ENCODE measurements around the gene IPPK. TPM values are rescaled to one million over a fixed set of nuclear protein-coding genes. Genes with fewer than 3 reads are reported as not detected.

The IPPK gene
- polyA plus RNA-seq, 1 experiment = 16.2 TPM

DNA sequence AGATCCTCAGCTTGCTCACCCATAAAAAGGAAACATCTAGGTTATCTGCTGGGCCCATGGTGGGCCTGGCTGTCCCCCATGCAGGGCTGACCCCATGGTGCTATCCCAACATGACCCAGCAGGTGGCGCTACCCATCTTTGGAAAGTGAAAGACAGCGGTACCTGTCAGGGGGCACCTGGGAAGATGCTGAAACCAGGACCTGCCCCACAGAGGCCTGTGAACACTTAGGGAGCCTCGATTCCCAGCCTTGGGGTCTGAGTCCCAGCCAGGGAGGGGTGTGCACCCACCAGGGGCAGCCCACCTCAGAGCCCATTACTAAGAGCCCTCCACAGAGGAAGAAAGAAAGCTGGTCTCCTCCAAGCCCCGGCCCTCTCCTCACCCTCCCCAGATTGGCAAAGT lies 46.6 kb upstream of the IPPK start:
- ChIA-PET CTCF (interaction anchor here (0.9 to 8.2 kb wide), 22 partner anchors 9 to 152 kb away, joined by 3 to 86 read pairs (median 4); no protein-coding TSS in a partner anchor), POLR2A (no interaction called here)
- Histone ChIP-seq H3K27me3 (ENCODE audit: control insufficient read depth, insufficient read depth, low read length) (no peaks in the 10 kb centered on the region), H3K4me3 (ENCODE audit: low read depth, low read length) (no peak overlapping the region), H3K36me3 (ENCODE audit: control insufficient read depth, insufficient read depth, low read length) (peaks cover 43% of the 10 kb centered on the region)
- TF ChIP-seq, protein P1, sequence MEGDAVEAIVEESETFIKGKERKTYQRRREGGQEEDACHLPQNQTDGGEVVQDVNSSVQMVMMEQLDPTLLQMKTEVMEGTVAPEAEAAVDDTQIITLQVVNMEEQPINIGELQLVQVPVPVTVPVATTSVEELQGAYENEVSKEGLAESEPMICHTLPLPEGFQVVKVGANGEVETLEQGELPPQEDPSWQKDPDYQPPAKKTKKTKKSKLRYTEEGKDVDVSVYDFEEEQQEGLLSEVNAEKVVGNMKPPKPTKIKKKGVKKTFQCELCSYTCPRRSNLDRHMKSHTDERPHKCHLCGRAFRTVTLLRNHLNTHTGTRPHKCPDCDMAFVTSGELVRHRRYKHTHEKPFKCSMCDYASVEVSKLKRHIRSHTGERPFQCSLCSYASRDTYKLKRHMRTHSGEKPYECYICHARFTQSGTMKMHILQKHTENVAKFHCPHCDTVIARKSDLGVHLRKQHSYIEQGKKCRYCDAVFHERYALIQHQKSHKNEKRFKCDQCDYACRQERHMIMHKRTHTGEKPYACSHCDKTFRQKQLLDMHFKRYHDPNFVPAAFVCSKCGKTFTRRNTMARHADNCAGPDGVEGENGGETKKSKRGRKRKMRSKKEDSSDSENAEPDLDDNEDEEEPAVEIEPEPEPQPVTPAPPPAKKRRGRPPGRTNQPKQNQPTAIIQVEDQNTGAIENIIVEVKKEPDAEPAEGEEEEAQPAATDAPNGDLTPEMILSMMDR (IDR thresholded peaks at IDR 0.05; ENCODE audit: insufficient read depth, low read depth, low read length) = peak; percentile 92
- DNase-seq (ENCODE audit: low read depth) = no peak

DNA sequence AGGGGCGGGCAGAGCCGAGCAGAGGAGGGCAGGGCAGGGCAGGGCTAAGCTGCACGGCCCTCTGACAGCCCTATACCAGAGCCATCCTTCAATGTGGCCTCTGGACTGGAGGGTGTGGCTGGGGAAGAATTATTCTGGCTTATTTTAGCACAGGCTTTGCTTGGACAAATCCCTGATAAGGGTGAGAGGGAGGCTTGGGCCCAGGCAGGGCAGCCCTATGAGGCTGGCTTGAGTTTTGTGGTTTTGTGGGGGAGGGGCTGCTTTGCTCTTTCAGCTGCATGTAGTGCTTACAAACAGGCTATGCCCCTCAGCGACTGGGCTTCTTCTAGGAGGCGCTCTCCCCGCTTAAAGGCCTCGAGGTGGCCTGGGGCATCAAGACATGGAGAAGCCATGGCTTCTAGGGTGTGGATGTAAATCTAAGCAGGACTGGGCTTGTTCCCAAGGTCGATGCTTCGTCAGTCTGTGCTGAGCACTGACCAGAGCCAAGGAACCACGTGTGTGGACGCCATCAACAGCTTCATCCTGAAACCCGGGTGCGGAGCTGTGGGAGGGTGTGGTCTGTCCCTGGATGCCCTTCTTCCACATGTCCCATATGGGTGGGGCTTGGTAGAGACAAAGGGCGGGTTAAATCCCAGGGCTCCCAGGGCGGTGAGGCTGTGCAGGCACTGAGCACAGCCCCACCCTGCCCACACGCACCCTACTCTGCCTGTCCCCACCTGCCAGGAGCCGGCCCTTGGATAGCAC lies 45.7 kb upstream of the IPPK start:
- ChIA-PET POLR2A (no interaction called here), CTCF (interaction anchor here (0.6 to 8.2 kb wide), 21 partner anchors 8 to 657 kb away, joined by 3 to 86 read pairs (median 4); no protein-coding TSS in a partner anchor)
- TF ChIP-seq, protein P1 (IDR thresholded peaks at IDR 0.05; ENCODE audit: insufficient read depth, low read depth, low read length) = no peak
- peaks cover 38% of the 10 kb centered on the region for H3K36me3 ChIP-seq (ENCODE audit: control insufficient read depth, insufficient read depth, low read length)
- DNase-seq (ENCODE audit: low read depth) = no peak
- no peak overlapping the region for H3K4me3 ChIP-seq (ENCODE audit: low read depth, low read length)
- H3K27me3 ChIP-seq (ENCODE audit: control insufficient read depth, insufficient read depth, low read length) = no peaks in the 10 kb centered on the region

DNA sequence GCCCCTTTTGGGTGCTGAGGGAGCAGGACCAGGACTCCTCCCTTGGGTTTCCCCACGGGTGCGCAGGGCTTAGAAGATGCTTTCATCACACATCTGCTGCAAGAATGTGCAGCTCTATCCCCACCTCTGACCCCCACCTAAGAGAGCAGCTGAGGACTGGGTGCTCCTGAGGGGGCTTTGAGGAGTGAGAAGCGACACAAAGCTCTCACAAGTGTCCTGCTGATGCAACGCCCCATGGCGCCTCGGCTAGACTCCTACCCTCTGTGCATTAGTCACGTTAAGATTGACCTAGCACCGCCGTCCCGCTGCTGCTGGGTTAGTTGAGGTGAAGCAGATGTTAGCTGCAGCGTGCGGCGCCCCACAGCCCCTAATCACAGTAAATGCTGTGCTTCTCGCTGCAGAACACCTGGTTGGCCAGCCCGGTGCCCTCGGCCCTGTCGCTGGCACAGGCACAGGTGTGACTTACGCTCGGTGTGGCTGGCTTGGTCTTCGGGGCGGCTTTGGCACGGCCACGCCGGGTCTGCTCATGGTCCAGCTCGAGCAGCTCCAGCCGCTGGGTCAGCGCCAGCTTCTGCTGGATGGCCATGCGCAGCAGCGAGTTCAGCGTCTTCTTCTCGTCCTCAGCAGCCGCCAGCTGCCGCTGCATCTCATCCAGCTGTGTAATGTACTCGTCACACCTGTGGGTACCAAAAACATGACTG lies 45.0 kb upstream of the IPPK start:
- Histone ChIP-seq H3K27me3 (ENCODE audit: control insufficient read depth, insufficient read depth, low read length) (no peaks in the 10 kb centered on the region), H3K4me3 (ENCODE audit: low read depth, low read length) (no peak overlapping the region), H3K36me3 (ENCODE audit: control insufficient read depth, insufficient read depth, low read length) (peaks cover 34% of the 10 kb centered on the region)
- ChIA-PET CTCF (interaction anchor here (0.6 to 8.2 kb wide), 13 partner anchors 11 to 658 kb away, joined by 3 to 86 read pairs (median 5); no protein-coding TSS in a partner anchor), POLR2A (no interaction called here)
- TF ChIP-seq, protein P1 (IDR thresholded peaks at IDR 0.05; ENCODE audit: insufficient read depth, low read depth, low read length) = no peak
- DNase-seq (ENCODE audit: low read depth) = no peak

- TF ChIP-seq, protein P1 (IDR thresholded peaks at IDR 0.05; ENCODE audit: insufficient read depth, low read depth, low read length) = no peak
- H3K4me3 ChIP-seq (ENCODE audit: low read depth, low read length) = no peak overlapping the region
- POLR2A ChIA-PET = no interaction called here
- CTCF ChIA-PET = interaction anchor here (0.6 to 8.2 kb wide), 2 partner anchors 78 to 576 kb away, joined by 3 to 86 read pairs; no protein-coding TSS in a partner anchor
- H3K36me3 ChIP-seq (ENCODE audit: control insufficient read depth, insufficient read depth, low read length) = peaks cover 25% of the 10 kb centered on the region
- no peaks in the 10 kb centered on the region for H3K27me3 ChIP-seq (ENCODE audit: control insufficient read depth, insufficient read depth, low read length)
- no peak for DNase-seq (ENCODE audit: low read depth)
Measured at GRCh38 chr9:92714016-92714415, 44.1 kb upstream of the IPPK start.

GRCh38 chr9:92713528-92713927 lies 43.6 kb upstream of the IPPK start:
- Histone ChIP-seq H3K27me3 (ENCODE audit: control insufficient read depth, insufficient read depth, low read length) (no peaks in the 10 kb centered on the region), H3K36me3 (ENCODE audit: control insufficient read depth, insufficient read depth, low read length) (peaks cover 22% of the 10 kb centered on the region), H3K4me3 (ENCODE audit: low read depth, low read length) (no peak overlapping the region)
- DNase-seq (ENCODE audit: low read depth) = no peak
- CTCF ChIA-PET = interaction anchor here (0.6 to 8.2 kb wide), 2 partner anchors 78 to 576 kb away, joined by 3 to 86 read pairs; no protein-coding TSS in a partner anchor
- TF ChIP-seq, protein P1 (IDR thresholded peaks at IDR 0.05; ENCODE audit: insufficient read depth, low read depth, low read length) = no peak
- POLR2A ChIA-PET = no interaction called here

All from BJ (cell line).